Activated effector memory CD4-positive, alpha-beta T cell treated with anti-CD3 and anti-CD28 coated beads, Interleukin-2, amount 50 U/mL, for 16 hours (primary cell): ENCODE measurements around the gene PROB1.

Experiments
- DNase-seq: peaks from one replicate; pipeline ENCODE4 v3.0.0-alpha.2; 2020

PROB1 gene

DNA sequence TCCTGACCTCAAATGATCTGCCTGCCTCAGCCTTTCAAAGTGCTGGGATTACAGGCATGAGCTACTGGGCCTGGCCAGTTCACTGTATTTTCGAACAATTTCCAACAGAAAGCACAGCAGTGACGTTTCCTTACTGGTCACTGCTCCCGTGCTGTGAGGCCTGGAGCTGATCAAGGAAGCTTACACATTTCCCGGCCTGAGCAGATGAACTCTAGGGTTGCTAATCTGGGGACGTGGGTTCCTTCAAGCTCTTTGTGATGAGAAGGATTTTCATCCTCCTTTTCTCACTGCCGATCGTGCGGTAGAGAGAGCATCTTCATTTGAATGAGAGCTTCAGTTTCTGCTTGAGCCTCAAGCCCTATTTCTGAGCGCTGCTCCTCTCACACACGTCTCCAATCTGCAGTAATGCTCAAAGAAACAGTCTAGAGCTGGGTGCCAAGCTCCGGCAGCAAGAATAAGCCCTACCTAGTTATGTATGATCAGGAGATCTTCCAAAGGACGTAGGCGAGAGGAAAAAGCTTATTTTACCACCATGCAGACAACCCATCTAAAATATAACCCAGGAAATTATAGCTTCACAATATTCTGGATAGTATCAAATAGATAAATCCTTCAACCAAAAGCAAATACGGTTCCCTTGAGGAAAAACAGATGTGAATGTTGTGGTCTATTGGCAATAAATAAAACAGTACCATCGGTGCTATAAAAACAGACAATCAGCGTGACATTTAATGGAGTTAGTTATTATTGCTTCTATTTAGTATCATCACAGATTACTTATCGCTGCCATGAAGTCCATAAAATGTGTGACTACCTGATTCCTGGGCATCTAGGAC lies 16.3 kb upstream of the PROB1 start:
- DNase-seq, result peak; percentile 31

DNA sequence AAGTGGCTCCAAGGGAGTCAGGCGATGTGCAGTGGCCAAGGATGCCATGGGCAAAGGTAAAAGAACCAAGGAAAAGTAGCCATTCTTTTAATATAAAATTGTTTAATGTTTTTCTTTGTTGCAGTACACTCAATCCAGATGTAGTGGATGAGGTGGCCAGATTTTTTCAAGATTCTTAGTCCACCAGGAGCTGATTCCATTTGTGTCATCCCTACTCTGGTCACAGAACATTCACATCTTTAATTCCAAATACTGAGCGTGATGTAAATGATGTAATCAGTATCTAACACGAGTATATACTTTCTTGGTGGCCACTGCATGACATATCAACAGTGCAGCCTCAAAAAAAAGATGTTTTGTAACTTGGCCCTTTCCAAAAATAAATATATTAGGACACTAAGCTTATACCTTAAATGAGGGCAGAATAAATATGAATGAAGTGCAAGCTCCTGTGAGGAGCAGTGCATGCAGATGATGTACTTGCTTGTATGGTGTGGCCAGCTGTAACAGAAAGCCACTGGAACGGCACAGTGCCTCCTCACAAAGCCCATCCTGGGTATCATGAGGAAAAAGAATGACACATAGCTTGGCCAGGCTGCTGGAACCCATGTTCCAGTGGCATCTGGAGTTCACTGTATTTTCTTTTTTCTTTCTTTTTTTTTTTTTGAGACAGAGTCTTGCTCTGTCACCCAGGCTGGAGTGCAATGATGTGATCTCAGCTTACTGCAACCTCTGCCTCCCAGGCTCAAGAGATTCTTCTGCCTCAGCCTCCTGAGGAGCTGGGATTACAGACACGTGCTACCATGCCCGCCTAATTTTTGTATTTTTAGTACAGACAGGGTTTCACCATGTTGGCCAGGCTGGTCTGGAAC lies 15.5 kb upstream of the PROB1 start:
- peak; percentile 33 for DNase-seq

DNA sequence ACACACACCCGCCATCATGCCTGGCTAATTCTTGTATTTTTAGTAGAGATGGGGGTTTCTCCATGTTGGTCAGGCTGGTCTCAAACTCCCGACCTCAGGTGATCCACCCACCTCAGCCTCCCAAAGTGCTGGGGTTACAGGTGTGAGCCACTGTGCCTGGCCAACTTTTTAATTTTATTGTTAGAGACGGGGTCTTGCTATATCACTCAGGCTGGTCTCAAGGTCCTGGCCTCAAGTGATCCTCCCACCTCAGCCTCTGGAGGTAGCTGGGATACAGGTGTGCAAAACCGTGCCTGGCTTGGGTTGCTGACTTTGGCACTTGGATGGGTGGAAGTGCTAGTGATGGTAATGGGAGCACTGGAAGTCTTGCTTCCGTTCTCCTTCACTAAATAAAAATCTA lies 14.2 kb upstream of the PROB1 start:
- peak; percentile 13 for DNase-seq

DNA sequence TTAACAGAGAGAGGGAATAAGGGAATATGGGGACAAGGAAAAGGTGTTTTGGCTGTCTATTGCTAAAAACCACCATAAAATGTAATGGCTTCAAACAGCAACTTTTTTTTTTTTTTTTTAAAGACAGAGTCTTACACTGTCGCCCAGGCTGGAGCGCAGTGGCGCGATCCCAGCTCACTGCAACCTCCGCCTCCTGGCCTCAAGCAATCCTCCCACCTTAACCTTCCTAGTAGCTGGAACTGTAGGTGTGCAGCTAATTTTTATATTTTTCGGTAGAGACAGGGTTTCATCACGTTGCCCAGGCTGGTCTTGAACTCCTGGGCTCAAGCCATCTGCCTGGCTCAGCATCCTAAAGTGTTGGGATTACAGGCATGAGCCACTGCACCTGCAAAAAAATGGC lies 13.3 kb upstream of the PROB1 start:
- no peak for DNase-seq

GRCh38 chr5:139407517-139407916 lies 12.6 kb upstream of the PROB1 start:
- no peak for DNase-seq

DNA sequence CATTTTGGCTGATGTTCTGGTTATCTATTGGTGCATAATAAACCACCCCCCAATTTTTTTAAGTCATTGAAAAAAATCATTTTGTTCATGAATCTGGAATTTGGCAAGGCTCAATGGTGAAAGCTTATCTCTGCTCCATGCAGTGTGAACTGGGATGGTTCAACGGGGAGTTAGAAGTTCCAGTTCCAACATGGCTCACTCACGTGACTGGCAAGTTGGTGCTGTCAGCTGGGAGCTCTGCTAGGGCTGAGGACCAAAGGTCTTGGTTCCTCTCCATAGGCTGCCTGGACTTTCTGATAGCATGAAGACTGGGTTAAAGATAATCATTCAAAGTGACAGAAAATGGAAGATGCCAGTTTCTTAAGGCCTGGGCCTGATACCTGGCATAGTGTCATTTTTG lies 12.1 kb upstream of the PROB1 start:
- peak; percentile 34 for DNase-seq

GRCh38 chr5:139404484-139404840 lies 9.6 kb upstream of the PROB1 start:
- no peak for DNase-seq

GRCh38 chr5:139403787-139404483 lies 9.0 kb upstream of the PROB1 start, which contains the start of gene SPATA24:
Gene SPATA24 (minus strand): TSS chr5:139404089. CDS start chr5:139404060, 29 bp downstream.
- peak; percentile 99 for DNase-seq

GRCh38 chr5:139403418-139403786 lies 8.5 kb upstream of the PROB1 start:
- no peak for DNase-seq

- DNase-seq, result peak; percentile 70
Measured at GRCh38 chr5:139402561-139403158, 7.8 kb upstream of the PROB1 start.

DNA sequence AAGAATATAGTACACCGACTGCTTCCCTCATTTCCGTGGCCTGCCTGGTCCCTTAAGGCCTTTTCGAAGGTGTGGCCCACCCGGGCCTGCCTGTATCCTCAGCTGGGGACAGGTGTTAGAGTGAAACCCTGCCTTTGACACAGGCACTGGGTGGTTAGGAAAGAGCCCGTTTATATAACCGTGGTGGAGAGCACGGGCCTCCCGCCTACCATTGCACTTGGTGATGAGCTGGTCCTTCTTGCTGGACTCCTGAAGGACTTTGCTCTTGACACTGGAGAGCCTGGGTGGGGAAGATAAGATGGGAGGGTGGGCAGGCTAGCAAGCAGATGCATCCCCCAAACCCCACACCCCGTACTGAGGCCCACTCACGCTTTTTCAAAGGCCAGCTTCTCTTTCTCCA lies 6.6 kb upstream of the PROB1 start:
- DNase-seq, result no peak

DNA sequence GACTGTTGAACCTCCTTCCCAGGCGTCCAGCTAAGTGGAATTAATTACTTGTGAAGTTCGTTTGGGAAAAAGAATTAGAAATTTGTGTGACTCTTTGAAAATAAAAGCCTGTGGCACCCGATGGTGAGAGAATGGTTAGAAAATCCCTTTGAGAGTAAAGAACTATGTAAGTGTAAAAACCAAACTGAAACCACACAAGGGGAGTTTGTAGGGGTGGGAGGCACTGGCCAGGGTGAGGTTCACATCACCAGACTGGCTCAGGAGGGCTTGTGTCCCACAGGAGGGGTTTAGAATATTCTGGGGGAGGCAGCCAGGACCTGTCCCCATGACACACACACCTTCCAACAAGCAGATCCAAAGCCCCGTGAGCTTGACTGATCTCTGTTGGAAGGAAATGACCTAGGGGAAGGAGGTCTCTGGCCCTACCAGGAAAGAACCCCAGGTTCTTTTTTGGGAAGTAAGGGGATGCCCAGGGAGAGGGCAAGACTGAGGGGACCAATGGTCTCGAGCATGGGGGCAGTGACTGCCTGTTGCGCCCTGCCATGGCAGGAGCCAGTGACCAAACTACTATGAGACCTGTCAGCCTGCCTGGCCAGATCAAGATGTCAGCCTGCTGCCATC lies 4.7 kb upstream of the PROB1 start:
- DNase-seq, result no peak

DNA sequence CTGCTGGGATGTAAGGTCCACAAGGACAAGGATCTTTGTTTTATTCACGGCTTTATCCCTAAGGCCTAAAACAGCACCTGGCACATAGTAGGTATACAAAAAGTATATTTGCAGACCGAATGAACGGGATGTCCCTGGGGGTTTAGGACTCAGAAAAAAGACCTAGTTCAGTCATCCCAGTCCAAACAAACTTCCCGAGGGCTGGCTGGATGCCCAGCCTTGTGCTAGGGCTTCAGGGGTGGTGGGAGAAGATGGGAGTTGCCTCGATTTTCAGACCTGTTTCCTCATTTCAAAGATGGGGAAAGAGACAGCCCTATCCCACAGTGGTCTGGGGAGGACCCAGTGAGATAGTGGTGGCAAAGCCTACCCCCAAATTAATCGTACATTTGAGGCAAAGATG lies 3.0 kb upstream of the PROB1 start:
- no peak for DNase-seq

GRCh38 chr5:139396691-139397090 lies 1.8 kb upstream of the PROB1 start:
- no peak for DNase-seq

GRCh38 chr5:139395844-139396640 lies 1.1 kb upstream of the PROB1 start:
- DNase-seq, result no peak

DNA sequence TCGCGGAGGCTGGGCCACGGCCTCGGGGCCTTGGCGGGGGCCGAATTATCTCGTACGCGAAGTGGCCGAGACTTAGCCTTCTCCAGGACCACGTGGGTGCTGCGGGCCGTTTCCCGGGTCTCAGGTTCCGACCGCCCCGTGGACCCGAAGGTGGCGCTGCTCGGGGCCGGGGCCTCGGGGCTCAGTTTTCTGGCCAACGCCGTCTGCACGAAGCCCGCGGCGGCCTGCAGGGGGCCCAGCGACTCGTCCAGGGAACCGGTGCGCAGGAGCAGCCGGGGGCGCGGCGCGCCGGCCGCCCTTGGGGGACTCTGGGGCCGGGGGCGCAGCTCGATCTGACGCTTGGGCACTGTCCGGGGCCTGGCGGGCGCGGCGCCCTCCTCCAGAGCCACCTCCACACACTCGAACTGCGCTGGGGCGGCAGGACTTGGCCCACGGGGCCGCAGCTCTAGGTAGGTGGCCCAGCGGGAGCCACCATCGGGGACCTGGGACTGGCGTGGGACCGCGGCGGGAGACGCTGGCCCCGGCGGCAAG lies 716 bp downstream of the PROB1 start:
- DNase-seq, result no peak

DNA sequence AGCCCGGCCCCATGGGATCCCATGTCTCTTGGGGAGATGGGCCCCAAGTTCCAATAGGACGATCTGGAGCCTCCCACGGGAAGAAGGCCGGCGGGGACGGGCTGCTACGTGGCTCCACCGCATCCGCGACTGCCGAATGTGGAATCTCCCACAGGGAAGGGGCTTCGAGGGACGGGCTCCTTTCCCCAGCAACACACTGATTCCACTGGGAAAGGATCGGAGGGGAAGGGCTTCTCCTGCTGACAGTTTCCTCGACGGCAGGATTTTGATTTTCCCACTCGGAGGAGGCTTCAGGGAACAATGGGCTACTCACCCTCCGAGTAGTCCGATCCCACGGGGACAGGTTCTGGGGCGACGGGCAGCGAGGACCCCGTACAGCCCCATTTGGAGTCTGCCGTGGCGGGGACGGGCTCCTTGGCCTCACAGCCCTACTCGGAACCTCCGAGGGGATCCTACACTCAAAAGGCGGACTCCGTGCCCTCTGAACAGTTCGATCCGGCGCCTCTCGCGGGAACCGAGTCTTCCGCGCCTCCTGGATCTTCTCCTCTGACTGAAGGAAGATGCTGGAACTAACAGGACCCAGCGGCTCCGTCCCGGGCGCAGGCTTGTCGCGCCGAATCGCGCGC lies 1.3 kb downstream of the PROB1 start:
- no peak for DNase-seq

DNA sequence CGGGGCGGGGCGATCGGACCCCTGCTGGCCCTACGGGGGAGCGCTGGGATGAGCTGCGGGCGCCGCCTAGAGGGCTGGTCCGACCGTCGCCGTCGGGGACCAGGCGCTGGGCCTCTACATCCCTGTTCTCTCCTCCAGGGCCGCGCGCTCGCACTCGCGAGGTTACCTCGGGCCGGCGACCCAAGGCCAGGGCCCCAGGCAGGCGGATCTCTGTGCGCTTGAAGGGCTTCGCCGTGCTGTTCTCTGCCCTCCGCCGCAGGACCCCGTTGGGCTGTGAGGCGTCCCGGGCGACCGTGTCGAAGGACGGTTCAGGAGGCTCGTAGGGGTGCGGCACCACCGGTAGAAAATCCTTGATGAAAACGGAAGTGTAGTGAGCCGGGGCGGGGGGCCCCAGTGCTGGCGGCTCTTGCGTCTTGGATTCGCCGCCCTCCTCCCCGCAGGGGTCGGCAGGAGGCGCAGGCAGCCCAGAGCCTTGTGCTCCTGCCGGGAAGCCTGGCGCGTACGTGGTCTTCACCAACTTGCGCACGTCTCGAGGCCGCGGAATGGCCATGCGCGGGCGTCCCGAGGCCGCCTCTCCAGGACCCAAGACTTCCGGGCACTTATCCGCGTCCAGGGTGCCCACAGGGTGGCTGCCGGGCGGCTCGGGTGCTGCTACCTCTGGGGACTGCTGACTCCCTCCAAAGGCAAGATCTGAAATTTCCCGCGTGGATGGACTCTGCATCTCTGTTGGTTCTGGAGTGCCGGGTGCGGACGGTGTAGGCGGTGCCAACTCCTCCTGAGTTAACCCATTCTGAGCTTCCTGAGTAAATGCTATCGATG lies 2.0 kb downstream of the PROB1 start:
- DNase-seq, result peak; percentile 92

GRCh38 chr5:139392324-139392677 lies 2.6 kb downstream of the PROB1 start:
- no peak for DNase-seq
